HFF-Myc (cell line): Measurements from ENCODE around the gene CBLC.

ENCODE experiments used
- DNase-seq: peaks from one replicate; pipeline ENCODE4 v3.0.0-alpha.2; 2011; ENCODE audit warnings: low read depth; ENCODE audit errors: extremely low read depth
- H3K4me3 ChIP-seq: replicated peaks from 2 replicates; pipeline ENCODE4 v1.5.1; 2011; ENCODE audit warnings: low read depth, mild to moderate bottlenecking, control low read depth, low read length
- CTCF ChIP-seq: IDR thresholded peaks from 2 replicates; pipeline ENCODE4 v1.5.1; 2012; ENCODE audit warnings: mild to moderate bottlenecking, low read depth, low read length, control low read depth; ENCODE audit errors: missing control alignments

Gene CBLC

GRCh38 chr19:44813841-44814470 lies 36.3 kb downstream of the CBLC start:
- no peak overlapping the region for H3K4me3 ChIP-seq
- DNase-seq = no peak
- no peak for TF ChIP-seq CTCF

GRCh38 chr19:44814517-44814916 lies 36.8 kb downstream of the CBLC start:
- TF ChIP-seq CTCF = no peak
- no peak for DNase-seq

GRCh38 chr19:44816301-44816700 lies 38.6 kb downstream of the CBLC start:
- no peak for TF ChIP-seq CTCF
- DNase-seq = no peak

More at GRCh38 chr19:44814517-44814916, 36.8 kb downstream of the CBLC start:
- H3K4me3 ChIP-seq = no peak overlapping the region

GRCh38 chr19:44817725-44818465 lies 40.2 kb downstream of the CBLC start:
- no peak for DNase-seq
- H3K4me3 ChIP-seq = no peak overlapping the region
- no peak for TF ChIP-seq CTCF

More at GRCh38 chr19:44816301-44816700, 38.6 kb downstream of the CBLC start:
- H3K4me3 ChIP-seq = no peak overlapping the region

- no peak overlapping the region for H3K4me3 ChIP-seq
- DNase-seq = no peak
- no peak for TF ChIP-seq CTCF
Measured at GRCh38 chr19:44818466-44819031, 40.9 kb downstream of the CBLC start.

GRCh38 chr19:44819246-44819832 lies 41.6 kb downstream of the CBLC start:
- DNase-seq = no peak
- TF ChIP-seq CTCF = no peak
- no peak overlapping the region for H3K4me3 ChIP-seq
